Central memory CD8-positive, alpha-beta T cell (primary cell): ENCODE results near the gene OR8H1.

ENCODE experiments used
- ATAC-seq: fragments of 150-1000 bp; cut with Tn5 transposase; replicated peaks from 2 replicates; pipeline ENCODE4 v1.10.0; 2022; ENCODE audit warnings: mild to moderate bottlenecking, moderate FRiP score, moderate number of reproducible peaks; ENCODE audit not compliant: poor library complexity, severe bottlenecking; ENCODE audit errors: extremely low read depth
- DNase-seq, 2 donors: peaks; one replicate each; pipeline ENCODE4 v3.0.0; 2021; ENCODE audit warnings: low spot score in 2 of 2
- H3K27ac Mint-ChIP-seq: one replicate; pipeline ENCODE4 v1.8.0; 2022; ENCODE audit warnings: low read depth, mild to moderate bottlenecking, moderate library complexity, mixed read lengths
- H3K27me3 Mint-ChIP-seq: one replicate; pipeline ENCODE4 v1.8.0; 2022; ENCODE audit warnings: mixed read lengths
- H3K36me3 Mint-ChIP-seq: one replicate; pipeline ENCODE4 v1.8.0; 2022; ENCODE audit warnings: mild to moderate bottlenecking, moderate library complexity, mixed read lengths; ENCODE audit not compliant: insufficient read depth
- H3K4me1 Mint-ChIP-seq: one replicate; pipeline ENCODE4 v1.8.0; 2022; ENCODE audit warnings: mixed read lengths
- H3K4me3 Mint-ChIP-seq: one replicate; pipeline ENCODE4 v1.8.0; 2022; ENCODE audit warnings: mild to moderate bottlenecking, moderate library complexity, mixed read lengths
- H3K9me3 Mint-ChIP-seq: one replicate; pipeline ENCODE4 v1.8.0; 2022; ENCODE audit warnings: mixed read lengths

OR8H1 gene

GRCh38 chr11:56292154-56292553 lies at the start of gene OR8H1:
Gene OR8H1 (minus strand): TSS chr11:56292254. CDS start chr11:56291062, 1,192 bp downstream.
- Mint-ChIP-seq H3K27ac (no peak within 1 kb of the TSS), H3K4me3 (no peak within 1 kb of the TSS), H3K4me1 (no peaks in the 10 kb centered on the region), H3K27me3 (no peaks in the 10 kb centered on the region), H3K9me3 (peaks cover 21% of the 10 kb centered on the region), H3K36me3 (no peaks in the 10 kb centered on the region)
- ATAC-seq: no peak
- DNase-seq: no peak

GRCh38 chr11:56340289-56340688 lies 48.2 kb upstream of the OR8H1 start:
- Mint-ChIP-seq H3K9me3 (peaks cover 21% of the 10 kb centered on the region), H3K27me3 (no peaks in the 10 kb centered on the region), H3K4me3 (no peak overlapping the region), H3K36me3 (no peaks in the 10 kb centered on the region), H3K27ac (no peak overlapping the region), H3K4me1 (no peaks in the 10 kb centered on the region)
- ATAC-seq (no peak), DNase-seq (no peak)

- ATAC-seq (no peak), DNase-seq (no peak)
- Mint-ChIP-seq H3K27me3 (no peaks in the 10 kb centered on the region), H3K4me3 (no peak overlapping the region), H3K4me1 (no peaks in the 10 kb centered on the region), H3K27ac (no peak overlapping the region), H3K9me3 (peaks cover 13% of the 10 kb centered on the region), H3K36me3 (no peaks in the 10 kb centered on the region)
Measured at GRCh38 chr11:56333156-56333555, 41.1 kb upstream of the OR8H1 start.

GRCh38 chr11:56331861-56332491 lies 39.9 kb upstream of the OR8H1 start:
- Mint-ChIP-seq H3K27me3 (no peaks in the 10 kb centered on the region), H3K27ac (no peak overlapping the region), H3K36me3 (no peaks in the 10 kb centered on the region), H3K4me1 (no peaks in the 10 kb centered on the region), H3K4me3 (no peak overlapping the region), H3K9me3 (peaks cover 9% of the 10 kb centered on the region)
- ATAC-seq (no peak), DNase-seq (no peak)

GRCh38 chr11:56314844-56315243 lies 22.8 kb upstream of the OR8H1 start, which contains the start of gene OR8K3:
Gene OR8K3 (plus strand): TSS chr11:56315144. CDS start chr11:56318307, 3,163 bp downstream.
- ATAC-seq (no peak), DNase-seq (no peak)
- Mint-ChIP-seq H3K9me3 (peaks cover 25% of the 10 kb centered on the region), H3K27me3 (no peaks in the 10 kb centered on the region), H3K27ac (no peak within 1 kb of the TSS), H3K4me3 (no peak within 1 kb of the TSS), H3K4me1 (no peaks in the 10 kb centered on the region), H3K36me3 (no peaks in the 10 kb centered on the region)

- Mint-ChIP-seq H3K27me3 (no peaks in the 10 kb centered on the region), H3K9me3 (peaks cover 43% of the 10 kb centered on the region), H3K36me3 (peaks cover 1% of the 10 kb centered on the region), H3K27ac (no peak overlapping the region), H3K4me3 (no peak overlapping the region), H3K4me1 (no peaks in the 10 kb centered on the region)
- no peak for DNase-seq
- no peak for ATAC-seq
Measured at GRCh38 chr11:56307836-56308235, 15.8 kb upstream of the OR8H1 start.

- no peaks in the 10 kb centered on the region for H3K27me3 Mint-ChIP-seq
- H3K4me3 Mint-ChIP-seq: no peak overlapping the region
- no peak for ATAC-seq
- H3K4me1 Mint-ChIP-seq: no peaks in the 10 kb centered on the region
- no peak for DNase-seq
- H3K36me3 Mint-ChIP-seq: no peaks in the 10 kb centered on the region
- no peak overlapping the region for H3K27ac Mint-ChIP-seq
- peaks cover 16% of the 10 kb centered on the region for H3K9me3 Mint-ChIP-seq
Measured at GRCh38 chr11:56296898-56297297, 4.8 kb upstream of the OR8H1 start.

GRCh38 chr11:56273854-56274253 lies 18.2 kb downstream of the OR8H1 start, which contains the start of gene OR5T1:
Gene OR5T1 (plus strand): TSS chr11:56274154. CDS start chr11:56275639, 1,485 bp downstream.
- Mint-ChIP-seq H3K4me3 (no peak within 1 kb of the TSS), H3K27me3 (no peaks in the 10 kb centered on the region), H3K27ac (no peak within 1 kb of the TSS), H3K4me1 (no peaks in the 10 kb centered on the region), H3K9me3 (peaks cover 18% of the 10 kb centered on the region), H3K36me3 (no peaks in the 10 kb centered on the region)
- no peak for ATAC-seq
- no peak for DNase-seq

- Mint-ChIP-seq H3K4me3 (no peak overlapping the region), H3K9me3 (peaks cover 21% of the 10 kb centered on the region), H3K36me3 (no peaks in the 10 kb centered on the region), H3K27me3 (no peaks in the 10 kb centered on the region), H3K4me1 (no peaks in the 10 kb centered on the region), H3K27ac (no peak overlapping the region)
- no peak for ATAC-seq
- DNase-seq: no peak
Measured at GRCh38 chr11:56271092-56271491, 21.0 kb downstream of the OR8H1 start.

- H3K27me3 Mint-ChIP-seq: no peaks in the 10 kb centered on the region
- H3K4me1 Mint-ChIP-seq: no peaks in the 10 kb centered on the region
- DNase-seq (no peak), ATAC-seq (no peak)
- no peak within 1 kb of the TSS for H3K4me3 Mint-ChIP-seq
- no peaks in the 10 kb centered on the region for H3K36me3 Mint-ChIP-seq
- no peak within 1 kb of the TSS for H3K27ac Mint-ChIP-seq
- peaks cover 20% of the 10 kb centered on the region for H3K9me3 Mint-ChIP-seq
Measured at GRCh38 chr11:56251954-56252353, 40.1 kb downstream of the OR8H1 start, which contains the start of gene OR5T3. Gene OR5T3 (plus strand): TSS chr11:56252254. CDS start chr11:56252254, 0 bp downstream.
